Vagina (tissue), 2 donors: ENCODE results near the gene GADD45A.

Source experiments
- CTCF ChIP-seq, 3 experiments: fragments of 450-650 bp in 2 of 3; fragments of 200-600 bp in 1 of 3; sonication (generic) in 1 of 3; IDR thresholded peaks; one replicate each; pipeline ENCODE4 v1.5.1; 2017 to 2019; ENCODE audit warnings: antibody characterized with exemption in 3 of 3, mild to moderate bottlenecking in 2 of 3, moderate library complexity in 2 of 3
- POLR2A ChIP-seq, 2 donors: fragments of 450-650 bp; IDR thresholded peaks; one replicate each; pipeline ENCODE4 v1.6.1; 2017; ENCODE audit warnings: antibody characterized with exemption in 2 of 2, mild to moderate bottlenecking in 2 of 2, moderate library complexity in 2 of 2

DNA sequence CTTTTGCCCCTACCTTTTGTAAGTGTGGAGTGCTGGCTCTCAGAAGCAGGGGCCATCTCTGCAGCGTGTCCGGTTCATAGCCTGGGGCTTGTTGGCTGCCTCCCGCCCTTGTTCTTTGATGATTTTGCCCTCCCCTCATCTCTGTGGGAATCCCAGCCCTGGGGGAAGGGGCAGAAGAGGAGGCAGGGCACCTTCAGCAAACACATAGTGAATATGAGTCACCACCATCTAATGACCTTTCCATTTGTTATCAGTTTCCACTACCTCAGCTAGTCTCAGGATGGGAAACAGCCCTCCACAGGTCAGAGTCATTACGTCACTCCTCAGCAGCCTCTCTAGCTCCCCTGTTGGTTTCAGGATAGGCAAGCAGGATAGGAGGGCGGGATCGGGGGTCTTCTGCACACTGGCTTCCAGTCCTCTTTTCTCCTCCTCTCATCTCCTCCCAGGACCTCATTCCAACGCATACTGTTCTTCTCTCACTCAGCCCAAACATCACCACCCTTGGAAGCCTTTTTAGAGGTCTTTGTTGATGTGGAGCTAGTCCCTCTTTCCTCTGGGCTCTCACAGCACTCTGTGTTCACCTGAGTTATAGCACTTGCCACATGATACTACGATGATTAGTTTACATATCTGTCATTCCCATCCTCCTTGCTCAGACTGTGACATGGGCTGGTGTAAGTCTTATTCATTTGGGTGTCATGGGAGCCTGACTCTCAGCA lies 15.8 kb downstream of the GADD45A start:
- TF ChIP-seq CTCF (IDR thresholded peaks at IDR 0.05) (no peak), POLR2A (IDR thresholded peaks at IDR 0.05) (no peak)
